ENCODE measurements around the gene HNRNPUL2. TPM values are rescaled to one million over a fixed set of nuclear protein-coding genes. Genes with fewer than 3 reads are reported as not detected.
A peak's percentile ranks its signal among the peaks of the same experiment; 100 is the strongest.

The HNRNPUL2 gene
- total and polyA plus RNA-seq, 9 of the 15 experiments (the other 6 are each of a cell fraction or from before 2014, with no cell fraction given), result 0.89 to 44.3 (median 15.2) TPM

DNA sequence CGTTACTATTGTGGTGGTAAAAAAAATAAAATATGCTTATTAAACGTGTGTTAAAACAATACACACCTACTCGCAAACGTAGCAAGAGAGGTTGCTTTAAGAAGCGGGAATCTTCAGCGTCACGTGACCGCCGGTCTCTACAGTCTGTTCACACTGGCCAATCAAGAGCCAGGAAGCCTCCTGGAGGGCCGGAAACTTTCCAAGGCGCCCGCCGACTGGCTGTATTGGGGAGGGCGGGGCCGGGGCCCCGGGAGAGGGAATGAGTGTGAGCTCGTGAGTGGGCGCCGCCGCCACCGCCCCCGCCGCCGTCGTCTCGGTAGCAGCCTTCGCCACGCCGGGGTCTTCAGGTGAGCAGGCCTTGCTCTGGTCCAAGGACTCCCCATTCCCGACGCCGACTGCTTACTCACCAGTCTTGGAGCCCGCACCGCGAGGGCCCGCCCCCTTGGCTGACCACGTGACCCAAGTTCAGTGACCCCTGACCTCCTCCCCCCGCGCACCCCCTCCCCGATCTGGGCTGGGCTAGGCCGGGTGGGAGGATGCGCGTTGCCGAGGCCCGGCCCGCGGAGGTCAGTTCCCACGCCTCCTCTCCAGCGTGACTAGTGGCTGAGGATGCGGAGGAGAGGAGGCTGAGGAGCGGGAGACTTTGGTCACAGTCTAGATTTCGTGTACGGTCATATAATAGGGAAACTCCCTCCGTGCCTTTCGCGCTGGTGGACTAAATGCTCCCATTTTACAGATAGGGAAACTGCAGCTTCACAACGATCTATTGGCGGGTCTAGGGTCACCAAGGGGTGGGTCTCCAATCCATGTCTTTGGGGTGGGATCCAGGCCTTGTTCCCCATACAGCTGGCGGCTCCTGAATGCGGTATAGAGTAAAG is 44.1 kb upstream of the HNRNPUL2 start, which contains the start of gene TAF6L (continued):
- TF ChIP-seq, protein P1, sequence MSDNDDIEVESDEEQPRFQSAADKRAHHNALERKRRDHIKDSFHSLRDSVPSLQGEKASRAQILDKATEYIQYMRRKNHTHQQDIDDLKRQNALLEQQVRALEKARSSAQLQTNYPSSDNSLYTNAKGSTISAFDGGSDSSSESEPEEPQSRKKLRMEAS (CRISPR knock-in tag; IDR thresholded peaks at IDR 0.05), result peak; percentile 81
- TF ChIP-seq, protein P2, sequence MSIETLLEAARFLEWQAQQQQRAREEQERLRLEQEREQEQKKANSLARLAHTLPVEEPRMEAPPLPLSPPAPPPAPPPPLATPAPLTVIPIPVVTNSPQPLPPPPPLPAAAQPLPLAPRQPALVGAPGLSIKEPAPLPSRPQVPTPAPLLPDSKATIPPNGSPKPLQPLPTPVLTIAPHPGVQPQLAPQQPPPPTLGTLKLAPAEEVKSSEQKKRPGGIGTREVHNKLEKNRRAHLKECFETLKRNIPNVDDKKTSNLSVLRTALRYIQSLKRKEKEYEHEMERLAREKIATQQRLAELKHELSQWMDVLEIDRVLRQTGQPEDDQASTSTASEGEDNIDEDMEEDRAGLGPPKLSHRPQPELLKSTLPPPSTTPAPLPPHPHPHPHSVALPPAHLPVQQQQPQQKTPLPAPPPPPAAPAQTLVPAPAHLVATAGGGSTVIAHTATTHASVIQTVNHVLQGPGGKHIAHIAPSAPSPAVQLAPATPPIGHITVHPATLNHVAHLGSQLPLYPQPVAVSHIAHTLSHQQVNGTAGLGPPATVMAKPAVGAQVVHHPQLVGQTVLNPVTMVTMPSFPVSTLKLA (conservative IDR thresholded peaks at IDR 0.05), result peak; percentile 90 to 95
- TF ChIP-seq TEAD1 (CRISPR knock-in tag; IDR thresholded peaks at IDR 0.05), result peak in 1 of 2 experiments; percentile 63; a peak in 1 of 4 replicates
- TF ChIP-seq, protein P3, sequence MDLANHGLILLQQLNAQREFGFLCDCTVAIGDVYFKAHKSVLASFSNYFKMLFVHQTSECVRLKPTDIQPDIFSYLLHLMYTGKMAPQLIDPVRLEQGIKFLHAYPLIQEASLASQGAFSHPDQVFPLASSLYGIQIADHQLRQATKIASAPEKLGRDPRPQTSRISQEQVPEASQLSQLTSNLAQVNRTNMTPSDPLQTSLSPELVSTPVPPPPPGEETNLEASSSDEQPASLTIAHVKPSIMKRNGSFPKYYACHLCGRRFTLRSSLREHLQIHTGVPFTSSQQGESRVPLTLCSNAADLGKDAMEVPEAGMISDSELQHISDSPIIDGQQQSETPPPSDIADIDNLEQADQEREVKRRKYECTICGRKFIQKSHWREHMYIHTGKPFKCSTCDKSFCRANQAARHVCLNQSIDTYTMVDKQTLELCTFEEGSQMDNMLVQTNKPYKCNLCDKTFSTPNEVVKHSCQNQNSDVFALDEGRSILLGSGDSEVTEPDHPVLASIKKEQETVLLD (IDR thresholded peaks at IDR 0.05), result peak; percentile 63; the same call in 1 of the 2 replicates
- peak; percentile 92 for TF ChIP-seq CBFA2T2 (conservative IDR thresholded peaks at IDR 0.05)
- peak; percentile 74 for TF ChIP-seq ZFX (CRISPR knock-in tag; IDR thresholded peaks at IDR 0.05)
- TF ChIP-seq RBM25 (IDR thresholded peaks at IDR 0.05; ENCODE audit: low read depth, low read length, severe bottlenecking), result peak; percentile 95
- TF ChIP-seq TAF1 (IDR thresholded peaks at IDR 0.05; ENCODE audit: control insufficient read depth, extremely low read depth, insufficient read depth, low read length, severe bottlenecking), result peak; percentile 62
- TF ChIP-seq, protein P4, sequence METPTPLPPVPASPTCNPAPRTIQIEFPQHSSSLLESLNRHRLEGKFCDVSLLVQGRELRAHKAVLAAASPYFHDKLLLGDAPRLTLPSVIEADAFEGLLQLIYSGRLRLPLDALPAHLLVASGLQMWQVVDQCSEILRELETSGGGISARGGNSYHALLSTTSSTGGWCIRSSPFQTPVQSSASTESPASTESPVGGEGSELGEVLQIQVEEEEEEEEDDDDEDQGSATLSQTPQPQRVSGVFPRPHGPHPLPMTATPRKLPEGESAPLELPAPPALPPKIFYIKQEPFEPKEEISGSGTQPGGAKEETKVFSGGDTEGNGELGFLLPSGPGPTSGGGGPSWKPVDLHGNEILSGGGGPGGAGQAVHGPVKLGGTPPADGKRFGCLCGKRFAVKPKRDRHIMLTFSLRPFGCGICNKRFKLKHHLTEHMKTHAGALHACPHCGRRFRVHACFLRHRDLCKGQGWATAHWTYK (CRISPR knock-in tag; IDR thresholded peaks at IDR 0.05), result peak; percentile 15; the same call in 1 of the 2 replicates
- no peak for TF ChIP-seq RBM34 (IDR thresholded peaks at IDR 0.05; ENCODE audit: borderline replicate concordance, insufficient read depth, low read length)
- TF ChIP-seq, protein P5, sequence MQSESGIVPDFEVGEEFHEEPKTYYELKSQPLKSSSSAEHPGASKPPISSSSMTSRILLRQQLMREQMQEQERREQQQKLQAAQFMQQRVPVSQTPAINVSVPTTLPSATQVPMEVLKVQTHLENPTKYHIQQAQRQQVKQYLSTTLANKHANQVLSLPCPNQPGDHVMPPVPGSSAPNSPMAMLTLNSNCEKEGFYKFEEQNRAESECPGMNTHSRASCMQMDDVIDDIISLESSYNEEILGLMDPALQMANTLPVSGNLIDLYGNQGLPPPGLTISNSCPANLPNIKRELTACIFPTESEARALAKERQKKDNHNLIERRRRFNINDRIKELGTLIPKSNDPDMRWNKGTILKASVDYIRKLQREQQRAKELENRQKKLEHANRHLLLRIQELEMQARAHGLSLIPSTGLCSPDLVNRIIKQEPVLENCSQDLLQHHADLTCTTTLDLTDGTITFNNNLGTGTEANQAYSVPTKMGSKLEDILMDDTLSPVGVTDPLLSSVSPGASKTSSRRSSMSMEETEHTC (IDR thresholded peaks at IDR 0.05), result peak; percentile 54; the same call in 1 of the 2 replicates
- no peak for TF ChIP-seq ZFP30 (CRISPR knock-in tag; IDR thresholded peaks at IDR 0.05; ENCODE audit: borderline replicate concordance)
- TF ChIP-seq, protein P6, sequence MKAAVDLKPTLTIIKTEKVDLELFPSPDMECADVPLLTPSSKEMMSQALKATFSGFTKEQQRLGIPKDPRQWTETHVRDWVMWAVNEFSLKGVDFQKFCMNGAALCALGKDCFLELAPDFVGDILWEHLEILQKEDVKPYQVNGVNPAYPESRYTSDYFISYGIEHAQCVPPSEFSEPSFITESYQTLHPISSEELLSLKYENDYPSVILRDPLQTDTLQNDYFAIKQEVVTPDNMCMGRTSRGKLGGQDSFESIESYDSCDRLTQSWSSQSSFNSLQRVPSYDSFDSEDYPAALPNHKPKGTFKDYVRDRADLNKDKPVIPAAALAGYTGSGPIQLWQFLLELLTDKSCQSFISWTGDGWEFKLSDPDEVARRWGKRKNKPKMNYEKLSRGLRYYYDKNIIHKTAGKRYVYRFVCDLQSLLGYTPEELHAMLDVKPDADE (conservative IDR thresholded peaks at IDR 0.05; ENCODE audit: control insufficient read depth, low read depth, low read length), result peak; percentile 63; the same call in 1 of the 2 replicates
- TF ChIP-seq GABPB1 (CRISPR knock-in tag; IDR thresholded peaks at IDR 0.05), result peak; percentile 74
- TF ChIP-seq ZNF766 (CRISPR knock-in tag; conservative IDR thresholded peaks at IDR 0.05), result peak; percentile 85; the same call in 1 of the 2 replicates
- peak; percentile 85 for TF ChIP-seq L3MBTL2 (IDR thresholded peaks at IDR 0.05)
- no peak; the same call in 1 of the 2 replicates for TF ChIP-seq TCF3 (CRISPR knock-in tag; IDR thresholded peaks at IDR 0.05)
- peak; percentile 52 for TF ChIP-seq ARID1B (IDR thresholded peaks at IDR 0.05)
